Measurements from ENCODE around the gene ARHGAP23. TPM values are rescaled to one million over a fixed set of nuclear protein-coding genes. Genes with fewer than 3 reads are reported as not detected.
"Not testable (repeated sequence)": the region's sequence is repeated elsewhere in the genome, so short reads cannot be mapped to it uniquely, and the experiment has no call there.

Gene ARHGAP23
- polyA plus RNA-seq, 1 donor, result 50.5 TPM

- DNase-seq, result not testable (repeated sequence)
These were observed 63.2 kb downstream of the ARHGAP23 start for GRCh38 chr17:38491346-38492066.

- peak; percentile 79 for DNase-seq
These were observed 64.1 kb downstream of the ARHGAP23 start for GRCh38 chr17:38492067-38493040.

- DNase-seq, result not testable (repeated sequence)
These were observed 65.9 kb downstream of the ARHGAP23 start for GRCh38 chr17:38494152-38494551.

- DNase-seq, result not testable (repeated sequence)
These were observed 69.4 kb downstream of the ARHGAP23 start for GRCh38 chr17:38497656-38498055.

GRCh38 chr17:38498353-38498752, 70.1 kb downstream of the ARHGAP23 start:
- DNase-seq, result no peak

- not testable (repeated sequence) for DNase-seq
These were observed 71.0 kb downstream of the ARHGAP23 start for GRCh38 chr17:38499230-38499629.

- not testable (repeated sequence) for DNase-seq
These were observed 73.5 kb downstream of the ARHGAP23 start for GRCh38 chr17:38501718-38502117.

- not testable (repeated sequence) for DNase-seq
These were observed 75.1 kb downstream of the ARHGAP23 start for GRCh38 chr17:38503286-38503913.

GRCh38 chr17:38504216-38504615, 76.0 kb downstream of the ARHGAP23 start:
- no peak for DNase-seq

- DNase-seq, result no peak
These were observed 79.2 kb downstream of the ARHGAP23 start for GRCh38 chr17:38507436-38507835.

GRCh38 chr17:38507921-38508569, 79.8 kb downstream of the ARHGAP23 start:
- DNase-seq, result no peak

- no peak for DNase-seq
These were observed 80.3 kb downstream of the ARHGAP23 start for GRCh38 chr17:38508570-38508950.

- peak; percentile 85 for DNase-seq
These were observed 80.9 kb downstream of the ARHGAP23 start for GRCh38 chr17:38508954-38509771.

- DNase-seq, result no peak
These were observed 81.6 kb downstream of the ARHGAP23 start for GRCh38 chr17:38509772-38510420.

- DNase-seq, result peak; percentile 56
These were observed 82.3 kb downstream of the ARHGAP23 start for GRCh38 chr17:38510421-38511149.

GRCh38 chr17:38511150-38512108, 83.2 kb downstream of the ARHGAP23 start:
- DNase-seq, result no peak

GRCh38 chr17:38512473-38513058, 84.3 kb downstream of the ARHGAP23 start:
- no peak for DNase-seq

- DNase-seq, result not testable (repeated sequence)
These were observed 98.3 kb downstream of the ARHGAP23 start for GRCh38 chr17:38526526-38526925.
